Esophagus (tissue), 2 donors: Measurements from ENCODE around the gene TMEM109. TPM values are rescaled to one million over a fixed set of nuclear protein-coding genes. Genes with fewer than 3 reads are reported as not detected.
A peak's percentile ranks its signal among the peaks of the same experiment; 100 is the strongest.

Source experiments
- H3K27ac ChIP-seq, 2 donors: one replicate each; pipeline ENCODE4 v1.5.1; 2013; ENCODE audit warnings: low read depth in 2 of 2, mild to moderate bottlenecking in 2 of 2, inconsistent platforms in 1 of 2, low read length in 1 of 2, moderate library complexity in 1 of 2
- H3K27me3 ChIP-seq, 2 donors: one replicate each; pipeline ENCODE4 v1.6.1; 2013; ENCODE audit warnings: low read length in 2 of 2, control low read depth in 1 of 2, mild to moderate bottlenecking in 1 of 2; ENCODE audit not compliant: insufficient read depth in 2 of 2, control insufficient read depth in 1 of 2
- H3K36me3 ChIP-seq, 2 donors: one replicate each; pipeline ENCODE4 v1.6.1; 2013; ENCODE audit warnings: low read length in 1 of 2; ENCODE audit not compliant: control insufficient read depth in 2 of 2, insufficient read depth in 2 of 2
- H3K4me1 ChIP-seq, 2 donors: one replicate each; pipeline ENCODE4 v1.6.1; 2013; ENCODE audit warnings: low read length in 1 of 2; ENCODE audit not compliant: control insufficient read depth in 2 of 2, insufficient read depth in 2 of 2
- H3K4me3 ChIP-seq, 2 donors: one replicate each; pipeline ENCODE4 v1.5.1; 2013; ENCODE audit warnings: low read length in 2 of 2, mild to moderate bottlenecking in 2 of 2, low read depth in 1 of 2, moderate library complexity in 1 of 2
- H3K9me3 ChIP-seq, 2 donors: one replicate each; pipeline ENCODE4 v1.6.1; 2013; ENCODE audit warnings: mild to moderate bottlenecking in 2 of 2, low read depth in 1 of 2, low read length in 1 of 2, moderate library complexity in 1 of 2; ENCODE audit not compliant: control insufficient read depth in 2 of 2, insufficient read depth in 1 of 2
- WGBS, 2 donors: extraction: QIAGEN DNeasy Blood & Tissue Kit; methylation state at CpG; one replicate each; pipeline ENCODE4 v1.1.7; 2013; 5-methylcytosine and 5-hydroxymethylcytosine counted together
- polyA plus RNA-seq, 2 donors: library from polyadenylated mRNA; stranded (reverse); fragments of 200-250 nt; gene quantifications; one replicate each; pipeline ENCODE4 v1.2.3, GENCODE V29; 2013
- donor health status: healthy with polysubstance abuse.
- donor health status: Bipolar disorder and iron deficiency.

Gene TMEM109
- polyA plus RNA-seq, 2 donors, result 68.4 to 112 TPM

- no peak overlapping the region for H3K27ac ChIP-seq
- no peaks in the 10 kb centered on the region for H3K9me3 ChIP-seq
- no peaks in the 10 kb centered on the region for H3K27me3 ChIP-seq
- H3K4me1 ChIP-seq, result peaks cover 0 to 23% of the 10 kb centered on the region in 2 donors
- 85 to 87% methylated on average over 15 of the region's 15 CpGs for WGBS, 2 donors
- H3K36me3 ChIP-seq, result peaks cover 4 to 9% of the 10 kb centered on the region in 2 donors
- H3K4me3 ChIP-seq, result no peak overlapping the region
These were observed 32.8 kb downstream of the TMEM109 start for GRCh38 chr11:60946601-60947264.

DNA sequence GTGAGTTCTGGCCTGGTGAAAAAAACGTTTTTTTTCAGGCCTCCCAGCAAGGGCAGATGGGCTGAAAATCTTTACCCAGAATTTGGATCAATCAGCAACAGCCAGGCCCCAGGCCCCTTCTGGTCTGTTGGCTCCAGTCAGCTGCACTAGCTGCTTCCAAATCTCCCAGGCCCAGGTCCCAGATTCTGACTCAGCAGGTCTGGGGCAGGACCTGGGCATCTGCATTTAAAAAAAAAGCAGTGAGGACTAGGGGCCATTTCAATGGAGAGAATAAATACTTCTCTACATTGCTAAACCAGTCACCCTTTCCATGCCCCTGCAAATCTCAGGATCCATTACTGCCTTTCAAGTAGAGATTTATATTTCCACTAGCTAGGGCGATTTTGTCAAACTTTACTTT is 33.7 kb downstream of the TMEM109 start:
- Histone ChIP-seq H3K27me3 (no peaks in the 10 kb centered on the region), H3K4me1 (peaks cover 0 to 16% of the 10 kb centered on the region in 2 donors), H3K27ac (no peak overlapping the region), H3K4me3 (no peak overlapping the region), H3K36me3 (peaks cover 0 to 4% of the 10 kb centered on the region in 2 donors), H3K9me3 (no peaks in the 10 kb centered on the region)
- WGBS, 2 donors, result 43 to 46% methylated on average over 2 of the region's 2 CpGs

DNA sequence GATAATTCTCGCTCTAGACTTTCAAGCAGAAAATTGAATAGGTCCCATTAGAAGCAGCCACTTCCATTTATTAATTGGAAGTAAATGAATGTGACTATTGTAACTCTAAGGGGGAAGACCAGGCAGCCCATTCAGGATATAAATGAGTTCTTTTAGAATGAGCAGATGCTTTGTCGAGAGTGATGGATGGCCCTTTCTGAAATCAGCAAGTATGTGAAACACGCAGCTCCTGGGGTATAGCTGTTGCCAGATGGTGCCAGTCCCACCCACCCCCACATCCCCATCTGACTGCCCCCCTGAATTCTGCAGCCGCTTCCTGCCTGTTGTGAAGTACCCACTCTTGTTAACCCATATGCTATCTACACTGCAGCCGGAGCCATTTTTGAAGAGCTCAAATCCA is 34.3 kb downstream of the TMEM109 start:
- Histone ChIP-seq H3K27me3 (no peaks in the 10 kb centered on the region), H3K4me1 (peaks cover 0 to 15% of the 10 kb centered on the region in 2 donors), H3K9me3 (no peaks in the 10 kb centered on the region), H3K4me3 (no peak overlapping the region), H3K36me3 (peaks cover 0 to 4% of the 10 kb centered on the region in 2 donors), H3K27ac (no peak overlapping the region)
- WGBS, 2 donors, result 78 to 87% methylated on average over 5 of the region's 5 CpGs

- no peaks in the 10 kb centered on the region for H3K27me3 ChIP-seq
- peaks cover 0 to 4% of the 10 kb centered on the region in 2 donors for H3K36me3 ChIP-seq
- no peak overlapping the region for H3K4me3 ChIP-seq
- peaks cover 0 to 11% of the 10 kb centered on the region in 2 donors for H3K4me1 ChIP-seq
- no peak overlapping the region for H3K27ac ChIP-seq
- WGBS, 2 donors, result 78% methylated on average over 6 of the region's 6 CpGs
- H3K9me3 ChIP-seq, result no peaks in the 10 kb centered on the region
These were observed 36.1 kb downstream of the TMEM109 start for GRCh38 chr11:60950024-60950423.

DNA sequence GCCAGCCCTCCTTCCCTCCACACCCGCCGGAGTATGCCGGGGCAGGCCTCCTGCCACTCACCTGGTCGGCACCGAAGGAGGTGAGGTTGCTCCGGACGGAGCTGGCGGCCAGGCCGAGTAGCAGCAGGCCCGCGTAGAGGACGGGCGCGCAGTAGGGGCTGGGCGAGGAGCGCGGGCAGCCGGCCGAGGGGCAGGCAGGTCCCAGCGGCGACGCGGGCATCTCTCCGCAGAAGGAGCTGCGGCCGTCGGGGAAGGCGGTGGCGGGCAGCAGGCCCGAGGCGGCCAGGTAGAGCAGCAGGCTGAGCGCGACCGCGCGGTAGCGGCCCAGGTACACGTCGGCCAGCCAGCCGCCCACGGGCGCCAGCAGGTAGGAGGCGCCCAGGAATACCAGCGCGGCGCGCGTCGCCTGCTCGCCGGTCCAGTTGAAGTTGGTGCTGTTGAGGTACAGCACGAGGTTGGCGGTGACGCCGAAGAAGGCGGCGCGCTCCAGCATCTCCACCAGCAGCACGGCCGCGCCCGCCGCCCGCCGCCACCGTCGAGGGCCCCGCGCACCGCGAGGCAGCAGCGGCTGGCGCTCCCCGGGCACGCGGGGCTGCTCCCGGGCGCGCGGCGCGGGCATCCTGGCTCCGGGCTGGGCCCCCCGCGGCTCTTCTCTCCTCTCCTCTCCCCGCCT is 37.1 kb downstream of the TMEM109 start:
- Histone ChIP-seq H3K27me3 (no peaks in the 10 kb centered on the region), H3K4me3 (peak overlapping the region; percentile 43 to 49), H3K4me1 (peaks cover 0 to 11% of the 10 kb centered on the region in 2 donors), H3K36me3 (peaks cover 0 to 4% of the 10 kb centered on the region in 2 donors), H3K9me3 (no peaks in the 10 kb centered on the region), H3K27ac (peak overlapping the region in 1 of 2 donors; percentile 3)
- 17 to 24% methylated on average over 76 to 86 of the region's 86 CpGs for WGBS, 2 donors

GRCh38 chr11:60951606-60951903 is 37.6 kb downstream of the TMEM109 start:
- no peaks in the 10 kb centered on the region for H3K9me3 ChIP-seq
- H3K27ac ChIP-seq, result peak overlapping the region; percentile 62 to 82
- peaks cover 0 to 1% of the 10 kb centered on the region in 2 donors for H3K36me3 ChIP-seq
- WGBS, 2 donors, result 21 to 24% methylated on average over 8 of the region's 8 CpGs
- peak overlapping the region; percentile 43 to 49 for H3K4me3 ChIP-seq
- no peaks in the 10 kb centered on the region for H3K27me3 ChIP-seq
- peaks cover 0 to 11% of the 10 kb centered on the region in 2 donors for H3K4me1 ChIP-seq

DNA sequence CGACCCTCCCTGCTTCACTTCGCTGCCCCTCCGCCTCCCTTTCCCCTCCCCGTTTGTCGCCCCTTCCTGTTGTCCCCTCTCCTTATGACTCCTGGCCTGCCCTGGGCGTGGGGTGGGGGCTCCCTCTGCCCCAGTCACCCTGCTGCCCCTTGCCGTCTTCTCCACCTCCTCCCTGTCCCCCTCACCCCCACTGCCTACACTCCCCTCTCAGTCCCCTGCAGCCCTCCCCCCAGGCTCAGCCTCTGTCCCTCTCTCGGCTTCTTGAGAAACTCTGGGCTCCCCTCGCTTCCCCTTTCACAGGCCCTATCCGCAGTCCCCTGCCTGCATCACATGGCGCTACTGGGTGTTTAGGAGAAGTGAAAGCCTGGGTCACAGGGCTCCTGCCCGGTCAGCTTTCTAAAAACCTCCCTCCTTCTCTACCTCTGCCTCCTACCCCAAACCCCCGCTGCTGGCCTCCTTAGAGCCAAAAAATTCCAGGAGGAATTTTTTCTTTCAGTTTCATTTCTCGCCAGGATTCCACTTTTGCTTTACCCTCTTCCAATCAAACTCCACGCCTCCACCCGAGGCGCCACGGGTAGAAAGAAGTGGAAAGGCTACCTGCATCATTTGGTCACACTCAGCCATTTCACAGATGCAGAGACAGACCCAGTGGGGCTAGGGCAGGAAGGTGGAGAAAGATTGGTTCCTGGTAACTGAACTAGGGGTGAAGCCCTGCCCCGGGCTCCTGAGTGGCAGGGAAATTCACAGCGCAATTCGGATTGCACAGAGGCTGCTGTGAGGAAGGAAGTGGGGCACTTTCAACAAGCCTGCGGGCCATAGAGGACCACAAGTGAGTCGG is 38.2 kb downstream of the TMEM109 start, which contains the start of gene SLC15A3:
Gene SLC15A3 (minus strand): TSS at position 273 of the 838 bp plus-strand sequence. CDS start 625 bp downstream, outside the sequence.
- peak within 1 kb of the TSS; percentile 62 to 82 for H3K27ac ChIP-seq
- H3K9me3 ChIP-seq, result no peaks in the 10 kb centered on the region
- H3K36me3 ChIP-seq, result no peaks in the 10 kb centered on the region
- H3K4me1 ChIP-seq, result peaks cover 0 to 12% of the 10 kb centered on the region in 2 donors
- 16 to 28% methylated on average over 23 of the region's 23 CpGs for WGBS, 2 donors
- peak within 1 kb of the TSS; percentile 43 to 49 for H3K4me3 ChIP-seq
- no peaks in the 10 kb centered on the region for H3K27me3 ChIP-seq

DNA sequence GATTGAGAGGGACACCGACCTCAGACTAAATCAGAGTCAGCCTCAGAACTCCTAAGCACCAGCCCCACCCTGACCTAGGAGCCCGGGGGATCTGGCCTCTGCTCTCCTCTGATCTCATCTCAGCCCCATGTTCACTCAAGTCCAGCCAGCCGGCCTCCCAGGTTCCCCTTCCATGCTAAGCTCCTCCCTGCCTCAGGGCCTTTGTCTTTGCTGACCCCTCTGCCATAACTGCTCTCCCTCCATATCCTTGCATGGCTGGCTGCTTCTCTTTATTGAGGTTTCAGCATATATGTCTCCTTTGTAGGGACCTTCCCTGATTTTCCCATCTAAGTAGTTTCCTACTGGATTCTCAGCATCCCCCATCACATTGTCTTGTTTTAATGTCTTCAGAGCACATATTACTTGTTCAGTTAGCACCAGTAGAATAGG is 38.8 kb downstream of the TMEM109 start:
- no peak overlapping the region for H3K4me3 ChIP-seq
- H3K36me3 ChIP-seq, result no peaks in the 10 kb centered on the region
- H3K9me3 ChIP-seq, result no peaks in the 10 kb centered on the region
- H3K27ac ChIP-seq, result peak overlapping the region; percentile 62 to 82
- 21 to 27% methylated on average over 3 of the region's 3 CpGs for WGBS, 2 donors
- H3K27me3 ChIP-seq, result no peaks in the 10 kb centered on the region
- H3K4me1 ChIP-seq, result peaks cover 0 to 13% of the 10 kb centered on the region in 2 donors

DNA sequence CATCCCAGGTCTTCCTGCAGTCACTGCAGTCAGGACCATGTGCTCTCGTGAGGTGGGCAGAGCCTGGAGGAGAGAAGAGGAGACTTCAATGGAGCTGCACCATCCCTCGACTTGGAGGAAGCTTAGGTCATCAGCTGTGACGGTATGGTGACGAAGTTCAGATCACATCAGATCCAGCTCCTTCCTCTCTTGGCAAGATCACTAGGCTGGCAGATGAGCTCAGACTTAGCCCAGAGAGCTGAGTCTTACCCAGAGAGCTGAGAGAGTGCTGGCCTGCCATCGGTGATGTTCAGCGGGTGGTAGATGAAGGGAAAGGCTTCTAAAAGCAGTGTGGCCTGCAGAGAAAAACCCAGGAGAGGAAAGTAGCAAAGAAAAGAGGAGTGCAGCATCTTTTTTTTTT is 39.8 kb downstream of the TMEM109 start:
- Histone ChIP-seq H3K4me1 (peaks cover 0 to 13% of the 10 kb centered on the region in 2 donors), H3K36me3 (no peaks in the 10 kb centered on the region), H3K27ac (no peak overlapping the region), H3K9me3 (no peaks in the 10 kb centered on the region), H3K27me3 (no peaks in the 10 kb centered on the region), H3K4me3 (no peak overlapping the region)
- WGBS, 2 donors, result 76 to 78% methylated on average over 6 of the region's 6 CpGs
